Ishikawa (cell line): Measurements from ENCODE around the gene CROCC2.

Experiments
- MAX ChIP-seq: IDR thresholded peaks from 2 replicates; pipeline ENCODE4 v1.6.1; 2012
- REST ChIP-seq: IDR thresholded peaks from 2 replicates; pipeline ENCODE4 v1.6.1; 2012; ENCODE audit warnings: low read depth, mild to moderate bottlenecking
- TAF1 ChIP-seq: IDR thresholded peaks from 2 replicates; pipeline ENCODE4 v1.6.1; 2012; ENCODE audit warnings: low read depth, mild to moderate bottlenecking
- USF1 ChIP-seq: IDR thresholded peaks from 2 replicates; pipeline ENCODE4 v1.6.1; 2012
- YY1 ChIP-seq: IDR thresholded peaks from 2 replicates; pipeline ENCODE4 v1.6.1; 2012; ENCODE audit warnings: low read depth
- ZBTB7A ChIP-seq: IDR thresholded peaks from 2 replicates; pipeline ENCODE4 v1.6.1; 2012; ENCODE audit warnings: low read depth

GRCh38 chr2:240990726-240991377 is 84.7 kb downstream of the CROCC2 start:
- TF ChIP-seq ZBTB7A (no peak), MAX (no peak), TAF1 (no peak), REST (no peak), USF1 (no peak), YY1 (no peak)
